ENCODE measurements around the gene TMEM154. TPM values are rescaled to one million over a fixed set of nuclear protein-coding genes. Genes with fewer than 3 reads are reported as not detected.

Gene TMEM154
- total and polyA plus RNA-seq, 10 of the 15 experiments (the other 5 are each of a cell fraction or from before 2014, with no cell fraction given): 5.1 to 41.4 (median 18.2) TPM

GRCh38 chr4:152666946-152667345, 12.9 kb downstream of the TMEM154 start:
- H3K9ac ChIP-seq (ENCODE audit: control insufficient read depth, insufficient read depth, low read length): no peak overlapping the region
- no peaks in the 10 kb centered on the region for H3K27me3 ChIP-seq (replicated peaks in 1 of 2; ENCODE audit: control insufficient read depth in 2 of 2, insufficient read depth in 2 of 2, low read length in 1 of 2)
- intact Hi-C loops (cut with micrococcal nuclease; ENCODE audit: unreplicated experiment): no loop called here
- TF ChIP-seq RAD21 (IDR thresholded peaks at IDR 0.05; ENCODE audit: insufficient read depth, low read depth, low read length): peak; percentile 17; the same call in 1 of the 2 replicates
- TF ChIP-seq, protein P1, sequence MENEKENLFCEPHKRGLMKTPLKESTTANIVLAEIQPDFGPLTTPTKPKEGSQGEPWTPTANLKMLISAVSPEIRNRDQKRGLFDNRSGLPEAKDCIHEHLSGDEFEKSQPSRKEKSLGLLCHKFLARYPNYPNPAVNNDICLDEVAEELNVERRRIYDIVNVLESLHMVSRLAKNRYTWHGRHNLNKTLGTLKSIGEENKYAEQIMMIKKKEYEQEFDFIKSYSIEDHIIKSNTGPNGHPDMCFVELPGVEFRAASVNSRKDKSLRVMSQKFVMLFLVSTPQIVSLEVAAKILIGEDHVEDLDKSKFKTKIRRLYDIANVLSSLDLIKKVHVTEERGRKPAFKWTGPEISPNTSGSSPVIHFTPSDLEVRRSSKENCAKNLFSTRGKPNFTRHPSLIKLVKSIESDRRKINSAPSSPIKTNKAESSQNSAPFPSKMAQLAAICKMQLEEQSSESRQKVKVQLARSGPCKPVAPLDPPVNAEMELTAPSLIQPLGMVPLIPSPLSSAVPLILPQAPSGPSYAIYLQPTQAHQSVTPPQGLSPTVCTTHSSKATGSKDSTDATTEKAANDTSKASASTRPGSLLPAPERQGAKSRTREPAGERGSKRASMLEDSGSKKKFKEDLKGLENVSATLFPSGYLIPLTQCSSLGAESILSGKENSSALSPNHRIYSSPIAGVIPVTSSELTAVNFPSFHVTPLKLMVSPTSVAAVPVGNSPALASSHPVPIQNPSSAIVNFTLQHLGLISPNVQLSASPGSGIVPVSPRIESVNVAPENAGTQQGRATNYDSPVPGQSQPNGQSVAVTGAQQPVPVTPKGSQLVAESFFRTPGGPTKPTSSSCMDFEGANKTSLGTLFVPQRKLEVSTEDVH (IDR thresholded peaks at IDR 0.05; ENCODE audit: low read depth, partially characterized antibody): no peak
- ChIA-PET RAD21 (ENCODE audit: unreplicated experiment) (interaction anchor here (1.0 to 1.4 kb wide), 2 partner anchors 12 to 69 kb away, joined by 3 read pairs; no protein-coding TSS in a partner anchor), POLR2A (no interaction called here), SMC1A (ENCODE audit: uncharacterized antibody, unreplicated experiment) (interaction anchor here (1.0 to 4.6 kb wide), 4 partner anchors 11 to 68 kb away, joined by 3 to 29 read pairs (median 4); partner anchors contain the start of gene TMEM154), CTCF (interaction anchor here (0.7 to 4.3 kb wide), 2 partner anchors 11 to 29 kb away, joined by 4 to 23 read pairs; partner anchors contain the start of gene TMEM154)
- no TSS peak for BruUV-seq (replicated peaks)
- no peak overlapping the region for H3K4me3 ChIP-seq
- H3K27ac ChIP-seq (ENCODE audit: control insufficient read depth, insufficient read depth): no peak overlapping the region
- H3K36me3 ChIP-seq (ENCODE audit: control insufficient read depth in 2 of 2, insufficient read depth in 2 of 2, low read length in 1 of 2): no peaks in the 10 kb centered on the region
- no peak overlapping the region for H2AFZ ChIP-seq (ENCODE audit: control insufficient read depth, low read depth, low read length)
- in situ Hi-C loops (cut with MboI): no loop called here
- no peaks in the 10 kb centered on the region for H3K79me2 ChIP-seq (ENCODE audit: control insufficient read depth, insufficient read depth, low read length)
- 73% methylated on average over 6 of the region's 6 CpGs for WGBS (ENCODE audit: insufficient coverage, insufficient replicate concordance, low lambda C conversion rate, missing lambda C conversion rate)
- no peaks in the 10 kb centered on the region for H4K20me1 ChIP-seq (ENCODE audit: control insufficient read depth, insufficient read depth)
- ATAC-seq (no peak), FAIRE-seq (no peak), DNase-seq (ENCODE audit: low read depth, low spot score) (no peak)
- H3K9me3 ChIP-seq (replicated peaks; ENCODE audit: control insufficient read depth, insufficient read depth, low read length): no peaks in the 10 kb centered on the region
- H3K4me1 ChIP-seq (ENCODE audit: control insufficient read depth, insufficient read depth, low read length): peaks cover 40% of the 10 kb centered on the region
- H3K4me2 ChIP-seq (ENCODE audit: control insufficient read depth, insufficient read depth): no peak overlapping the region
